Duodenal mucosa (tissue), 2 donors: ENCODE results near the gene NFATC1.

Experiments used
- H3K27ac ChIP-seq: one replicate; pipeline ENCODE4 v1.7.0; 2013; ENCODE audit warnings: low read depth, low read length
- H3K27me3 ChIP-seq, 2 donors: one replicate each; pipeline ENCODE4 v1.7.0; 2013; ENCODE audit warnings: low read length in 2 of 2, control low read depth in 1 of 2; ENCODE audit not compliant: insufficient read depth in 2 of 2, control insufficient read depth in 1 of 2
- H3K36me3 ChIP-seq, 2 donors: one replicate each; pipeline ENCODE4 v1.7.0; 2013; ENCODE audit warnings: low read length in 2 of 2, control low read depth in 1 of 2; ENCODE audit not compliant: insufficient read depth in 2 of 2, control insufficient read depth in 1 of 2
- H3K4me1 ChIP-seq, 2 donors: one replicate each; pipeline ENCODE4 v1.7.0; 2013; ENCODE audit warnings: low read length in 2 of 2, control low read depth in 1 of 2; ENCODE audit not compliant: insufficient read depth in 2 of 2, control insufficient read depth in 1 of 2
- H3K4me3 ChIP-seq, 2 donors: one replicate each; pipeline ENCODE4 v1.7.0; 2013; ENCODE audit warnings: low read length in 2 of 2, low read depth in 1 of 2
- H3K9ac ChIP-seq, 2 donors: one replicate each; pipeline ENCODE4 v1.7.0; 2013; ENCODE audit warnings: low read length in 2 of 2, low read depth in 1 of 2
- H3K9me3 ChIP-seq, 2 donors: one replicate each; pipeline ENCODE4 v1.7.0; 2013; ENCODE audit warnings: low read length in 2 of 2, control low read depth in 1 of 2; ENCODE audit not compliant: control insufficient read depth in 1 of 2

The NFATC1 gene

GRCh38 chr18:79458131-79458838 is 62.6 kb downstream of the NFATC1 start:
- H3K9me3 ChIP-seq, result no peaks in the 10 kb centered on the region
- no peak overlapping the region for H3K4me3 ChIP-seq
- H3K9ac ChIP-seq, result peak overlapping the region in 1 of 2 donors; percentile 33
- H3K27me3 ChIP-seq, result no peaks in the 10 kb centered on the region
- H3K36me3 ChIP-seq, result peaks cover 4 to 13% of the 10 kb centered on the region in 2 donors
- H3K4me1 ChIP-seq, result peaks cover 26 to 33% of the 10 kb centered on the region in 2 donors
- H3K27ac ChIP-seq, result peak overlapping the region; percentile 10

- Histone ChIP-seq H3K36me3 (peaks cover 4 to 10% of the 10 kb centered on the region in 2 donors), H3K9ac (peak overlapping the region in 1 of 2 donors; percentile 33), H3K9me3 (no peaks in the 10 kb centered on the region), H3K4me3 (no peak overlapping the region), H3K4me1 (peaks cover 26 to 33% of the 10 kb centered on the region in 2 donors), H3K27me3 (no peaks in the 10 kb centered on the region), H3K27ac (no peak overlapping the region)
Observed at GRCh38 chr18:79458917-79459803, 63.4 kb downstream of the NFATC1 start.

- H3K4me1 ChIP-seq, result peaks cover 26 to 33% of the 10 kb centered on the region in 2 donors
- H3K27ac ChIP-seq, result no peak overlapping the region
- H3K9me3 ChIP-seq, result no peaks in the 10 kb centered on the region
- H3K27me3 ChIP-seq, result no peaks in the 10 kb centered on the region
- no peak overlapping the region for H3K4me3 ChIP-seq
- H3K9ac ChIP-seq, result peak overlapping the region in 1 of 2 donors; percentile 14
- H3K36me3 ChIP-seq, result peaks cover under 1 to 10% of the 10 kb centered on the region in 2 donors
Observed at GRCh38 chr18:79459946-79460480, 64.3 kb downstream of the NFATC1 start.

GRCh38 chr18:79460481-79461300 is 65.0 kb downstream of the NFATC1 start:
- peaks cover 0 to 10% of the 10 kb centered on the region in 2 donors for H3K36me3 ChIP-seq
- H3K27me3 ChIP-seq, result no peaks in the 10 kb centered on the region
- no peak overlapping the region for H3K9ac ChIP-seq
- H3K27ac ChIP-seq, result no peak overlapping the region
- no peaks in the 10 kb centered on the region for H3K9me3 ChIP-seq
- no peak overlapping the region for H3K4me3 ChIP-seq
- peaks cover 26 to 33% of the 10 kb centered on the region in 2 donors for H3K4me1 ChIP-seq

DNA sequence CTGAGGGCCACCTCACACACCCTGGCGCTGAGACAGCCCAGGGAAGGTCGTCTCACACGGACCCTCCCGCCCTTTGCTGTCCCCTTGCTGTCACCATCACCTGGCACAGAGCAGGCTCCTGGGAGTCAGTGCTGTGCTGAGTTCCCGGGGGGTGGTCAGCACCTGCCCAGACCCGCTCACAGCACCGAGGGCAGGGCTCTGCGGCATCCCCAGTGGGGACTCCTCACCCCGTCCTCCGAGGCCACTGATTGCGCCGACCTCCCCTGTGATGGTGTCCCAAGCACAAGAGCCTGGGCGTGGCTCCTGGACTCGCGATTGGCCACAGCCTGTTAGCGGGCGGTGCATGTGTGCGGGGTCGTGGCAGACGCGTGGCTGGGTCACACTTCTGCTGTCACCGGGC is 65.9 kb downstream of the NFATC1 start:
- Histone ChIP-seq H3K36me3 (peaks cover 0 to 10% of the 10 kb centered on the region in 2 donors), H3K27me3 (no peaks in the 10 kb centered on the region), H3K9me3 (no peaks in the 10 kb centered on the region), H3K27ac (no peak overlapping the region), H3K4me1 (peaks cover 26 to 33% of the 10 kb centered on the region in 2 donors), H3K9ac (no peak overlapping the region), H3K4me3 (no peak overlapping the region)

- H3K4me1 ChIP-seq, result peaks cover 19 to 26% of the 10 kb centered on the region in 2 donors
- H3K27ac ChIP-seq, result no peak overlapping the region
- H3K4me3 ChIP-seq, result no peak overlapping the region
Observed at GRCh38 chr18:79463424-79463960, 67.8 kb downstream of the NFATC1 start.

GRCh38 chr18:79465392-79465991 is 69.8 kb downstream of the NFATC1 start:
- Histone ChIP-seq H3K36me3 (peaks cover 6 to 13% of the 10 kb centered on the region in 2 donors), H3K9me3 (no peaks in the 10 kb centered on the region), H3K4me1 (peaks cover 0 to 7% of the 10 kb centered on the region in 2 donors), H3K27me3 (no peaks in the 10 kb centered on the region), H3K9ac (no peak overlapping the region), H3K4me3 (peak overlapping the region in 1 of 2 donors; percentile 50), H3K27ac (no peak overlapping the region)

More at GRCh38 chr18:79463424-79463960, 67.8 kb downstream of the NFATC1 start:
- Histone ChIP-seq H3K36me3 (peaks cover 6 to 10% of the 10 kb centered on the region in 2 donors), H3K9me3 (no peaks in the 10 kb centered on the region), H3K9ac (no peak overlapping the region), H3K27me3 (no peaks in the 10 kb centered on the region)

DNA sequence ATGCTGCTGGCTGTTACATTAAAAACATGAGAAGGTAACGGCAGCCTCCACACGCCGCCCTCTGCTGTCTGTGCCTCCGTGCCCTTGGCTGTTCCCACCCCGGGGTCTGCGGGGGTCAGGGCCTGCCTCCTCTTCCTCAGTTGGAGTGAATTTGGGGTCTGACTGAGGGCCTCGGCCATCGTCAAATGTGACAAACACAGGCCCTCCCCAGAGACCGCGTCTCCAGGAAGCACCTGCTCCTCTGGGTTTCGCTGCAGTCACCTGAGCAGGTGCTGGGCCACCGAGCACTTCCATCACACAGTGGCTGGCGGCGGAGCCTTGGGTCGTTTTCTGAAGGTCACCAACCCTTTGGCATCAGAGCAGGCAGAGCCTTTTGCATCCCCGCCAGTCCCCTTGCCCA is 70.9 kb downstream of the NFATC1 start:
- Histone ChIP-seq H3K27ac (no peak overlapping the region), H3K36me3 (peaks cover 5 to 6% of the 10 kb centered on the region in 2 donors), H3K9me3 (no peaks in the 10 kb centered on the region), H3K4me1 (no peaks in the 10 kb centered on the region), H3K27me3 (no peaks in the 10 kb centered on the region), H3K9ac (no peak overlapping the region), H3K4me3 (no peak overlapping the region)

- no peaks in the 10 kb centered on the region for H3K9me3 ChIP-seq
- H3K4me3 ChIP-seq, result no peak overlapping the region
- no peak overlapping the region for H3K9ac ChIP-seq
- H3K4me1 ChIP-seq, result no peaks in the 10 kb centered on the region
- no peak overlapping the region for H3K27ac ChIP-seq
- H3K27me3 ChIP-seq, result no peaks in the 10 kb centered on the region
- peaks cover 3 to 6% of the 10 kb centered on the region in 2 donors for H3K36me3 ChIP-seq
Observed at GRCh38 chr18:79467126-79467525, 71.4 kb downstream of the NFATC1 start.
